ENCODE data around the gene PLEKHA6. TPM values are rescaled to one million over a fixed set of nuclear protein-coding genes. Genes with fewer than 3 reads are reported as not detected.

The PLEKHA6 gene
- polyA plus RNA-seq, 1 experiment: 4.2 TPM

GRCh38 chr1:204407295-204407971 lies 47.7 kb upstream of the PLEKHA6 start:
- POLR2A ChIA-PET: interaction anchor here (1.2 kb wide), 1 partner anchor 33 kb away, joined by 3 read pairs; no protein-coding TSS in a partner anchor

GRCh38 chr1:204406621-204407020 lies 46.9 kb upstream of the PLEKHA6 start:
- no peak for DNase-seq (ENCODE audit: low read depth)
- no peak for TF ChIP-seq CTCF (IDR thresholded peaks at IDR 0.05; ENCODE audit: insufficient read depth, low read depth, low read length)
- H3K4me3 ChIP-seq (ENCODE audit: low read depth, low read length): peak overlapping the region; percentile 72
- H3K36me3 ChIP-seq (ENCODE audit: control insufficient read depth, insufficient read depth, low read length): peaks cover 6% of the 10 kb centered on the region
- no peaks in the 10 kb centered on the region for H3K27me3 ChIP-seq (ENCODE audit: control insufficient read depth, insufficient read depth, low read length)
- CTCF ChIA-PET: interaction anchor here (0.8 to 4.9 kb wide), 4 partner anchors 10 to 193 kb away, joined by 3 to 59 read pairs (median 8); partner anchors contain the start of gene GOLT1A
- POLR2A ChIA-PET: no interaction called here

More at GRCh38 chr1:204407295-204407971, 47.7 kb upstream of the PLEKHA6 start:
- H3K27me3 ChIP-seq (ENCODE audit: control insufficient read depth, insufficient read depth, low read length): no peaks in the 10 kb centered on the region
- peak overlapping the region; percentile 72 for H3K4me3 ChIP-seq (ENCODE audit: low read depth, low read length)
- peaks cover 6% of the 10 kb centered on the region for H3K36me3 ChIP-seq (ENCODE audit: control insufficient read depth, insufficient read depth, low read length)
- DNase-seq (ENCODE audit: low read depth): no peak
- CTCF ChIA-PET: interaction anchor here (0.7 to 4.9 kb wide), 10 partner anchors 8 to 201 kb away, joined by 3 to 59 read pairs (median 4); partner anchors contain the start of gene GOLT1A
- no peak for TF ChIP-seq CTCF (IDR thresholded peaks at IDR 0.05; ENCODE audit: insufficient read depth, low read depth, low read length)

- no peak for DNase-seq (ENCODE audit: low read depth)
- H3K36me3 ChIP-seq (ENCODE audit: control insufficient read depth, insufficient read depth, low read length): peaks cover 6% of the 10 kb centered on the region
- CTCF ChIA-PET: interaction anchor here (0.8 to 3.1 kb wide), 3 partner anchors 26 to 97 kb away, joined by 3 to 12 read pairs (median 3); no protein-coding TSS in a partner anchor
- POLR2A ChIA-PET: no interaction called here
- TF ChIP-seq CTCF (IDR thresholded peaks at IDR 0.05; ENCODE audit: insufficient read depth, low read depth, low read length): no peak
- H3K27me3 ChIP-seq (ENCODE audit: control insufficient read depth, insufficient read depth, low read length): no peaks in the 10 kb centered on the region
- H3K4me3 ChIP-seq (ENCODE audit: low read depth, low read length): peak overlapping the region; percentile 4; the same call in 1 of the 2 replicates
These were observed 46.3 kb upstream of the PLEKHA6 start for GRCh38 chr1:204405988-204406387.

- ChIA-PET POLR2A (no interaction called here), CTCF (no interaction called here)
- peaks cover 6% of the 10 kb centered on the region for H3K36me3 ChIP-seq (ENCODE audit: control insufficient read depth, insufficient read depth, low read length)
- DNase-seq (ENCODE audit: low read depth): no peak
- no peaks in the 10 kb centered on the region for H3K27me3 ChIP-seq (ENCODE audit: control insufficient read depth, insufficient read depth, low read length)
- TF ChIP-seq CTCF (IDR thresholded peaks at IDR 0.05; ENCODE audit: insufficient read depth, low read depth, low read length): no peak
- no peak overlapping the region for H3K4me3 ChIP-seq (ENCODE audit: low read depth, low read length)
These were observed 44.9 kb upstream of the PLEKHA6 start for GRCh38 chr1:204404629-204405028.

GRCh38 chr1:204402391-204402790 lies 42.7 kb upstream of the PLEKHA6 start:
- H3K27me3 ChIP-seq (ENCODE audit: control insufficient read depth, insufficient read depth, low read length): no peaks in the 10 kb centered on the region
- no peak for DNase-seq (ENCODE audit: low read depth)
- ChIA-PET POLR2A (no interaction called here), CTCF (no interaction called here)
- no peak overlapping the region for H3K4me3 ChIP-seq (ENCODE audit: low read depth, low read length)
- peaks cover 6% of the 10 kb centered on the region for H3K36me3 ChIP-seq (ENCODE audit: control insufficient read depth, insufficient read depth, low read length)
- no peak for TF ChIP-seq CTCF (IDR thresholded peaks at IDR 0.05; ENCODE audit: insufficient read depth, low read depth, low read length)
